H1 (cell line): ENCODE measurements around the gene MAFG. TPM values are rescaled to one million over a fixed set of nuclear protein-coding genes. Genes with fewer than 3 reads are reported as not detected.

Experiments
- ATF2 ChIP-seq: IDR thresholded peaks from 2 replicates; pipeline ENCODE4 v1.6.1; 2012; ENCODE audit warnings: low read length, inconsistent platforms
- HDAC6 ChIP-seq: IDR thresholded peaks from one replicate; pipeline ENCODE4 v1.7.1; 2012; ENCODE audit warnings: low read depth, mild to moderate bottlenecking, inconsistent platforms, low read length, moderate library complexity
- MAFK ChIP-seq: IDR thresholded peaks from 2 replicates; pipeline ENCODE4 v1.6.1; 2012; ENCODE audit warnings: low read depth, mild to moderate bottlenecking, improper control_type of control experiment, low read length
- PHF8 ChIP-seq: fragments of 200-600 bp; sonication (generic); conservative IDR thresholded peaks from 2 replicates; pipeline ENCODE4 v1.7.1; 2012; ENCODE audit warnings: low read depth, mild to moderate bottlenecking, inconsistent platforms, low read length, moderate library complexity
- POLR2A ChIP-seq, 2 experiments: IDR thresholded peaks; 1 replicate in 1 of 2; 2 replicates in 1 of 2; pipeline ENCODE4 v1.6.1; 2011; ENCODE audit warnings: low read depth in 2 of 2, low read length in 2 of 2, mild to moderate bottlenecking in 2 of 2; ENCODE audit errors: control extremely low read depth in 1 of 2
- TAF7 ChIP-seq: optimal IDR thresholded peaks from 2 replicates; pipeline ENCODE3; 2011; ENCODE audit warnings: low read depth, mild to moderate bottlenecking, inconsistent platforms, low read length, moderate library complexity, borderline replicate concordance
- polyA plus RNA-seq, 7 experiments: library from polyadenylated mRNA; depleted of rRNA in 3 of 7; stranded (reverse) in 5 of 7; unstranded in 2 of 7; fragments of >200 nt in 5 of 7; fragments of 200-250 nt in 2 of 7; gene quantifications; 1 replicate in 5 of 7; 2 replicates in 1 of 7; 4 replicates in 1 of 7; pipeline versions ENCODE4 v1.2.1 to v1.2.3, GENCODE V29; 2011 to 2013; ENCODE audit warnings: missing spikeins in 2 of 7, mixed read lengths in 2 of 7
- total RNA-seq: library from RNA; stranded (reverse); fragmentation: NEBNext Ultra II Directional; extraction: Animal tissue kit (Norgen Biotek cat#: 25700); gene quantifications from 2 replicates; pipeline ENCODE4 v1.2.1, GENCODE V29; 2021

Gene MAFG
- total and polyA plus RNA-seq, 2 of the 8 experiments (the other 6 are each of a cell fraction or from before 2014, with no cell fraction given): 25.5 to 26.9 TPM

DNA sequence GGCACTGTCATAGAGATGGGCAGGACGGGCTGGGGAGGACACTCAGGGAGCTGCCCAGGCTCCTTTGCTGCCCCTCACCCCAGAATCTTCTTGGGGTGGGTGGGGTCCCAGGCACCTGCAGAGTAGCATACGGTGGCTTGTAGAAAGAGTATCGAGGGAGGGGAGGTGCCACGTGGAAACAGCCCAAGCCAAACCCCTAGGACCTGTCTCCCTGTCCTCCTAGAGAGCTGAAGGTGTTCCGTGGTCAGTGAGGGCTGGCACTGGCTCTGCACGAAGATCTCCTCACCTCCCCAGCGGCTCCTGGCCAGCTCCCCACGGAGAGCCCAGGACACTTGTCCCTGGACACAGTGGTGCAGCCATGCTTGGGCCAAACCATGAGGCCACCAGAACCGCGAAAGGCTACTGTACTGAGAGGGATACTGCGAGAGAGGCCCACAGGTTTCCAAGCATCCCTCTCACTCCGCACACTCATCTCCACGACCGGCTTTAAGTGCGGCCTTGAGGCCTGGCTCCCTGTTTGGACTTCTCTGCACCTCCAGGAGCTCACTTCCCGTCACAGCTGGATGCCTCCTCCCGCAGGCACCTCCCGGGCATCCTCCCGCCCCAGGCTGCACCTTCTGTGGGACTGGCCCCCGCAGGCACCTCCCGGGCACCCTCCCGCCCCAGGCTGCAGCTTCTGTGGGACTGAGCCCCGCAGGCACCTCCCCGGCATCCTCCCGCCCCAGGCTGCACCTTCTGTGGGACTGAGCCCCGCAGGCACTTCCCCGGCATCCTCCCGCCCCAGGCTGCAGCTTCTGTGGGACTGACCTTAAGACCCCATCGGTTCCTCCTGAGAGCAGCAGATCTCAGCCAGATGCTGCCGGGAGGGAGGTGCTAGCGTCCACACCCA is 2.0 kb upstream of the MAFG start (continued):
- no peak for TF ChIP-seq HDAC6
- TF ChIP-seq TAF7: no peak
- no peak for TF ChIP-seq POLR2A (IDR thresholded peaks at IDR 0.05; ENCODE audit: control extremely low read depth in 1 of 2, low read depth in 2 of 2, low read length in 2 of 2)
- no peak for TF ChIP-seq MAFK
- no peak for TF ChIP-seq ATF2
- TF ChIP-seq PHF8: no peak
